ENCODE results near the gene TTC4.

DNA sequence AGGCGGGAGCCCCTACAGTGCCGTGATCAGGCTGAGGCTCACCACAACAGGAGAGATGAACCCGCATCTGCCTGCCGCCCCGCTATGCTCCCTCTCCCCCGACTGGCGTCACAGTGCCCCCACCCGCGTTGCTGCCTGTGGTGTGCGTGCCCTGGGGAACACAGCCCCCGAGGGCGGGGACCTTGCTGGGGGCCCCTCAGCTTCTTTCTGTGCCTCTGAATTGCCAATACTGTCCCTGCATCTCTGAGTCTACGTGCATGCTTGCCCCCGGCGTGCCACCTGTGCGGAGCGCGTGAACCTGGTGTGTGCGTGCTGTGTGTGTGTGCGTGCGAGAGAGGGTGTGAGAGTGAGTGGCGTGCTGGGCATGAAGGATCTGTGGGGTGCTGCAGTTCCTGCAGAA, 38.4 kb downstream of the TTC4 start:
- TF ChIP-seq ELF1 (IDR thresholded peaks at IDR 0.05; ENCODE audit: borderline replicate concordance, low read depth) (no peak), POLR2A (IDR thresholded peaks at IDR 0.05; ENCODE audit: borderline replicate concordance, extremely low read depth, insufficient read depth, insufficient read length) (no peak)
- TF ChIP-seq, protein P1, sequence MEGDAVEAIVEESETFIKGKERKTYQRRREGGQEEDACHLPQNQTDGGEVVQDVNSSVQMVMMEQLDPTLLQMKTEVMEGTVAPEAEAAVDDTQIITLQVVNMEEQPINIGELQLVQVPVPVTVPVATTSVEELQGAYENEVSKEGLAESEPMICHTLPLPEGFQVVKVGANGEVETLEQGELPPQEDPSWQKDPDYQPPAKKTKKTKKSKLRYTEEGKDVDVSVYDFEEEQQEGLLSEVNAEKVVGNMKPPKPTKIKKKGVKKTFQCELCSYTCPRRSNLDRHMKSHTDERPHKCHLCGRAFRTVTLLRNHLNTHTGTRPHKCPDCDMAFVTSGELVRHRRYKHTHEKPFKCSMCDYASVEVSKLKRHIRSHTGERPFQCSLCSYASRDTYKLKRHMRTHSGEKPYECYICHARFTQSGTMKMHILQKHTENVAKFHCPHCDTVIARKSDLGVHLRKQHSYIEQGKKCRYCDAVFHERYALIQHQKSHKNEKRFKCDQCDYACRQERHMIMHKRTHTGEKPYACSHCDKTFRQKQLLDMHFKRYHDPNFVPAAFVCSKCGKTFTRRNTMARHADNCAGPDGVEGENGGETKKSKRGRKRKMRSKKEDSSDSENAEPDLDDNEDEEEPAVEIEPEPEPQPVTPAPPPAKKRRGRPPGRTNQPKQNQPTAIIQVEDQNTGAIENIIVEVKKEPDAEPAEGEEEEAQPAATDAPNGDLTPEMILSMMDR (IDR thresholded peaks at IDR 0.05 in 2 of 3, conservative IDR thresholded peaks at IDR 0.05 in 1 of 3; ENCODE audit: borderline replicate concordance in 1 of 3, insufficient read depth in 1 of 3, low read depth in 2 of 3, low read length in 2 of 3), result no peak

All from HCT116 (cell line).